D341Med (cell line): ENCODE measurements around the gene FIGN.

Source experiments
- DNase-seq: peaks from one replicate; pipeline ENCODE4 v3.0.0; 2012; ENCODE audit warnings: low spot score

FIGN gene

GRCh38 chr2:163662141-163662780 is 73.5 kb downstream of the FIGN start:
- no peak for DNase-seq

GRCh38 chr2:163659224-163659623 is 76.6 kb downstream of the FIGN start:
- DNase-seq: no peak

DNA sequence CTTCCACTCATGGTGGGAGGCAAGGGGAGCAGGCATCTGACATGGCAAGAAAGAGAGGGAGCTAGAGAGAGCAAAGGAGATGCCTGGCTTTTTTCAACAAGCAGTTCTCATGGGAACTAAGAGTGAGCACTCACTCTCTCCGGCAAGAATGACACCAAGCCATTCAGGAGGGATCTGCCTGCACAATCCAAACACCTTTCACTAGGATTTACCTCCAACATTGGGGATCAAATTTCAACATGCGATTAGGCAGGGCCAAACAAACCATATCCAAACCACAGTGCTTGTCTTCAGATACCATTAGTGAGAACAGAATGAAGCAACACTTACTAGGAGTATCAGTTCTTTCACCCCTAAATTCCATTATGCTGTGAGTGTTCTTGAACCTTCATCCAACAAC is 77.3 kb downstream of the FIGN start:
- no peak for DNase-seq

- DNase-seq: no peak
These were observed 78.5 kb downstream of the FIGN start for GRCh38 chr2:163657281-163657656.

- no peak for DNase-seq
These were observed 79.1 kb downstream of the FIGN start for GRCh38 chr2:163656622-163657280.

DNA sequence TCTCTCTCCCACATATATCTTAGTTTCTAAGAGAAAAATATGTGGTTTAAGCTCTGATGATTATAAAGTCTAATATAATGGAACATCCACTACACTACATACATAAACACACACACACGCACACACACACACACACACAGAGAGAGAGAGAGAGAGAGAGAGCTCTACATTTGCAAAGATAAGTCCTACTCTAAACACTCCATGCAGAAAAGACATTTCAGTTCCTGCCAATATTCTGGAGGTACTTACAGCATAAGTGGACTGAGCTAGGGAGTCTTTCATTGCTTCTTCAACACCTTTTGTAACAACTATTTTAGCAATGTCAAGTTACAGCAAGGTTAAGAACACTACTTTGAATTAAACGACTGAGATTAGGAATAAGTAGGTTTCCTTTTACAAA is 80.1 kb downstream of the FIGN start:
- DNase-seq: no peak

- DNase-seq: no peak
These were observed 83.1 kb downstream of the FIGN start for GRCh38 chr2:163652751-163653150.

- no peak for DNase-seq
These were observed 86.7 kb downstream of the FIGN start for GRCh38 chr2:163649080-163649479.

GRCh38 chr2:163647300-163647699 is 88.5 kb downstream of the FIGN start:
- DNase-seq: no peak

DNA sequence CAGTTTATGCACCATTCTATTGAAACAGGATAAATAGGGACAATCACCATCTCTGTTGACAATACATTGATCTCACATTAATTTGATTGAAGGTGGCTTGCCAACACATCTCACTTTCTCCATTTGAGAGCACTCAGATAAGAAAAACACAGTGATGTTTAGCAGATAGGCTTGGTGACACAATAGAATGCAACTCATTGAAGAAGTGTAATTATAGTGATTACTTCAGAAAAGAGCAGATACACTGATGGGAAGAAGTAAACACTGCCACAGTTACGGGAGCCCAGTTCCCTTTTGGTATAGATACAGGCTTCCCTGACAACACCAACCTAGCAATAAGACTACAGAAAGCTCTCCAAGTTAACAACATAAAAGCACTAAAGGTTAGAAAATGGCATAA is 89.1 kb downstream of the FIGN start:
- no peak for DNase-seq

DNA sequence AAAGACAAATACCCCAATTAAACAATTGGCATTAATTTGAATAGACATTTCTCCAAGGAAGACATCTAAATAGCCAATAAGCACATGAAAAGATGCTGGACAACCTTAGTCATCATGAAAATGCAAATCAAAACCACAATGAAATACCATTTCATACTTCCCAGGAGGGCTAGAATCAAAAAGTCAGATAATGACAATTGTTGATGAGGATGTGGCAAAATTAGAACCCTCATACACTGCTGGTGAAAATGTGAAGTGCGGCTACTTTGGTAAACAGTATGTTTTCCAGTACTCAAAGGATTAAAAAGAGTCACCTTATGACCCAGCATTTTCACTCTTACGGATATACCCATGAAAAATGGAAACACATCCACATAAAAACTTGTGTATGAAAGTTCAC is 91.6 kb downstream of the FIGN start:
- DNase-seq: no peak

- DNase-seq: no peak
These were observed 93.8 kb downstream of the FIGN start for GRCh38 chr2:163641986-163642385.

DNA sequence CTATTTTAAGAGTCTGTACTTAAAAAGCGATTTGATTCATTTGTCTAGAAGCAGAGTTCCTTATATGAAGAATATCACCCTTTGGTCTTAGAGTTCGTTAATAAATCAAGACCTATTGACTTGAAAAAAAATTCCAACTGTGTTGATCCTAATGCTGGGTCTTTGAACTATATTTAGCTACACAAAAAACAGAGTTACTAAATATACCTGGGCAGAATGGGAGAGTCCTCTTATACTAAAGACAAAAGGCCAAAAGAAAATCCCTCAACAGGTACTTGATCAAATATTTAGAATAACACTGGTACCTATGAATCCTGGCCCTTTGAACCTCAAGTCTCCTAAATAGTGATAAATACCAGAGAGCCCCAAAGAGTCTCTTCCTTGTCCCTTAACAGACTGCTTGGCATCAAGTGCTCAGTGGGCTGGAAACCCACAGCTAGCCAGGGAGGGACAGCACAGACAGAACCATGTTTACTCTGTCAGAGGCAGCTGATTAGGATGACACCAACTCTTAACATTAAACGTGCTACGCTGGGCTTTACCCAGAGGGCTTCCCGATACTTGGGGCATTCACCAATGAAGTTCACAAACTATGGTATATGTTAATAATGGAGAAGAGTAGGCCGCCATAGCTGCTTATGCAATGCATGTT is 95.1 kb downstream of the FIGN start:
- no peak for DNase-seq

- no peak for DNase-seq
These were observed 97.9 kb downstream of the FIGN start for GRCh38 chr2:163637871-163638270.

DNA sequence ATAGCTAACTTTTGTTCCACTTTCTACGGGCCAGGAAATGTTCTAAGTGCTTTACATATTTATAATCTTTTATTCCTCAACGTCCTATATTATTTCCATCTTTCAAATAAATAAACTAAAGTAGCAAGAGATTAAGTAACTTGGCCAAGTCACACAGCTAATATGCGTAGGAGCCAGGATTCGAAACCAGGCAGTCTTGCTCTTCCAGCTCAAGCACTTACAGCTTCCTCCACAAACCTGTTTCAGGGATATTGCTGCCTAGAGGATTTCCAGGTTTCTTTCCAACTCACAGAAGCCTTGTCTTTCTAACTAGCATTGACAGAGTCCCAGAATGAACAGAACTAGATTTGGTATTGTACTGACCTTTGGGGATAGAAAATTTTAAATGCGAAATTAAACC is 102.5 kb downstream of the FIGN start:
- DNase-seq: no peak

GRCh38 chr2:163630836-163631235 is 105.0 kb downstream of the FIGN start:
- DNase-seq: no peak

GRCh38 chr2:163626639-163627109 is 109.1 kb downstream of the FIGN start:
- DNase-seq: no peak

DNA sequence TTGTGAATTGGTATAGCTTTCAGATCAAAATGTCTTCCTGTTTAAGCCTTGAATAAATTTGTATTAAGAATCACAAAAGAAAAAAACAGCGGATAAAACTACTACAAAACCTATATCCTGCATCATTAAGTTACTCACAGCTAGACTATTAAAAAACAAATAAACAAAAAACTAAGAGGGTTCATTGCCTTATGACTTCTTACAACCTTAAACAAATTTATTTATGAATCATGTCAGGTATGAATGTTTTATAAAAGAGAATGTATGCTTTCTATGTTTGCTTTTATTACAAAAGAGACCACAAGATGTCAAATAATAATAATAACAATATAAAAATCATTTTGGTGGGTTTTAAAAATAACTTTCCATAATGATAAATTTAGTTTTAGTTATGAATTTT is 109.6 kb downstream of the FIGN start:
- DNase-seq: no peak

DNA sequence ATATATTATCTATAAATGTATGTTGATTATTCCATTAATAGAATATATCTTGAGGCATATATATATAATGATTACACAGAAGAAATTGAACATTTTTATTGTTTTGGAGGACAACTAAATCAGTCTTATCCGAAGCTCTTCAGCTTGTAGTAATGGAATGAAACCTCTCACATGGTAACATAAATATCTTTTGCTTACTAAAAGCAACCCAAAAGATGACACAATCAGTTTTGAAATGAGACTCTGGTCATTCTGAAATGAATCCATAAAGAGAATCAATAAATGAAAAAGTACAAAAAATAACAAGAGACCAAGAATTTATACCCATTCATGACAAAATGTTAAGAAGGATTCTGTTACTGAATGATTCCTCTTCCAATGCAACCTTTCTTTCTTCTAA is 110.2 kb downstream of the FIGN start:
- DNase-seq: no peak

- DNase-seq: no peak
These were observed 114.3 kb downstream of the FIGN start for GRCh38 chr2:163621445-163622004.

- DNase-seq: no peak
These were observed 118.3 kb downstream of the FIGN start for GRCh38 chr2:163617517-163617916.

GRCh38 chr2:163613266-163613731 is 122.5 kb downstream of the FIGN start:
- no peak for DNase-seq

GRCh38 chr2:163612332-163612731 is 123.5 kb downstream of the FIGN start:
- no peak for DNase-seq
